Transverse colon (tissue), 4 donors: Measurements from ENCODE around the gene POM121C. TPM values are rescaled to one million over a fixed set of nuclear protein-coding genes. Genes with fewer than 3 reads are reported as not detected.
"Not testable (repeated sequence)": the region's sequence is repeated elsewhere in the genome, so short reads cannot be mapped to it uniquely, and the experiment has no call there.

ENCODE experiments used
- DNase-seq: peaks from one replicate; pipeline ENCODE4 v3.0.0-alpha.2; 2019
- H3K27ac ChIP-seq, 4 donors: fragments of 200-600 bp; sonication (generic); 2 replicates each; pipeline ENCODE4 v1.5.1; 2016 to 2018; ENCODE audit warnings: inconsistent platforms in 4 of 4
- H3K27me3 ChIP-seq: fragments of 200-600 bp; sonication (generic); 2 replicates; pipeline ENCODE4 v1.5.1; 2017; ENCODE audit warnings: inconsistent platforms
- H3K36me3 ChIP-seq, 4 donors: fragments of 200-600 bp; sonication (generic); 2 replicates each; pipeline ENCODE4 v1.5.1; 2017 to 2019; ENCODE audit warnings: inconsistent platforms in 4 of 4
- H3K4me1 ChIP-seq, 4 donors: fragments of 200-600 bp; sonication (generic); 2 replicates each; pipeline ENCODE4 v1.5.1; 2017 to 2020; ENCODE audit warnings: inconsistent platforms in 4 of 4
- H3K4me3 ChIP-seq, 4 donors: fragments of 200-600 bp; sonication (generic); 1 replicate in 1 of 4; 2 replicates in 3 of 4; pipeline versions ENCODE4 v1.5.1 to v1.6.1; 2017 to 2019; ENCODE audit warnings: inconsistent platforms in 4 of 4
- H3K9me3 ChIP-seq, 2 donors: fragments of 200-600 bp; sonication (generic); 2 replicates each; pipeline ENCODE4 v1.5.1; 2017 to 2019; ENCODE audit warnings: inconsistent platforms in 2 of 2
- CTCF ChIP-seq, 5 experiments: fragments of 200-600 bp in 3 of 5; fragments of 450-650 bp in 2 of 5; sonication (generic) in 3 of 5; IDR thresholded peaks; 1 replicate in 2 of 5; 2 replicates in 3 of 5; pipeline ENCODE4 v1.5.1; 2016 to 2017; ENCODE audit warnings: antibody characterized with exemption in 5 of 5, inconsistent platforms in 3 of 5, mild to moderate bottlenecking in 2 of 5, moderate library complexity in 1 of 5
- POLR2A ChIP-seq: fragments of 450-650 bp; IDR thresholded peaks from one replicate; pipeline ENCODE4 v1.6.1; 2016; ENCODE audit warnings: antibody characterized with exemption, mild to moderate bottlenecking, moderate library complexity
- POLR2AphosphoS5 ChIP-seq, 3 donors: sonication (generic); formaldehyde crosslinking; IDR thresholded peaks; one replicate each; pipeline ENCODE4 v1.6.1; 2016; ENCODE audit warnings: antibody characterized with exemption in 3 of 3
- WGBS, 2 donors: methylation state at CpG; one replicate each; pipeline ENCODE4 v1.1.5; 2018; ENCODE audit warnings: low coverage in 1 of 2; 5-methylcytosine and 5-hydroxymethylcytosine counted together
- in situ Hi-C, 4 donors: fragments of 200-750 bp; cut with MboI; loops; one replicate each; pipeline versions ENCODE4 v1.15.0 to v1.15.1; 2017; ENCODE audit warnings: low sequenced_read_pairs in 3 of 4, low pct_ligation_motif_present in 1 of 4, low pct_unique_long_range_greater_than_20kb in 1 of 4
- intact Hi-C: fragments of 100-400 bp; cut with DNase I; formaldehyde crosslinking; loops from one replicate; pipeline ENCODE4 v1.15.1; 2023; ENCODE audit warnings: low total_unique reads
- total RNA-seq, 4 donors: library from RNA; depleted of rRNA; stranded (reverse); fragments of >200 nt; gene quantifications; one replicate each; pipeline ENCODE4 v1.1.0, GENCODE V29; 2016

The POM121C gene
- total RNA-seq, 4 donors from 2014 or later: 20.5 to 76.4 (median 40.6) TPM

- H3K4me1 ChIP-seq, H3K4me3 ChIP-seq, H3K27ac ChIP-seq, H3K27me3 ChIP-seq, intact Hi-C loops, H3K9me3 ChIP-seq, H3K36me3 ChIP-seq, DNase-seq, in situ Hi-C loops: not testable (repeated sequence)
- no CpG with 5 or more reads among the region's 5 CpGs for WGBS, 2 donors
Observed at GRCh38 chr7:75460541-75460940, 25.6 kb downstream of the POM121C start.

GRCh38 chr7:75458034-75458433 is 28.1 kb downstream of the POM121C start:
- DNase-seq, H3K27me3 ChIP-seq, H3K9me3 ChIP-seq, H3K4me1 ChIP-seq, H3K4me3 ChIP-seq, intact Hi-C loops, H3K27ac ChIP-seq, H3K36me3 ChIP-seq, in situ Hi-C loops: not testable (repeated sequence)
- WGBS, 2 donors: 50% methylated on average over 1 of the region's 5 CpGs; no CpG with 5 or more reads in 1 of the 2 donors

GRCh38 chr7:75456403-75456802 is 29.7 kb downstream of the POM121C start:
- 88% methylated on average over 9 of the region's 10 CpGs; no CpG with 5 or more reads in 1 of the 2 donors for WGBS, 2 donors

GRCh38 chr7:75452494-75452955 is 33.6 kb downstream of the POM121C start:
- intact Hi-C loops: not testable (repeated sequence)

More at GRCh38 chr7:75456403-75456802, 29.7 kb downstream of the POM121C start:
- H3K9me3 ChIP-seq, H3K36me3 ChIP-seq, in situ Hi-C loops, H3K4me3 ChIP-seq, H3K27me3 ChIP-seq, H3K27ac ChIP-seq, DNase-seq, intact Hi-C loops, H3K4me1 ChIP-seq: not testable (repeated sequence)

GRCh38 chr7:75449946-75450345 is 36.2 kb downstream of the POM121C start:
- H3K27me3 ChIP-seq, in situ Hi-C loops, H3K4me3 ChIP-seq, intact Hi-C loops, H3K4me1 ChIP-seq, DNase-seq, H3K36me3 ChIP-seq, H3K27ac ChIP-seq, H3K9me3 ChIP-seq: not testable (repeated sequence)
- WGBS, 2 donors: 92% methylated on average over 2 of the region's 5 CpGs; no CpG with 5 or more reads in 1 of the 2 donors

More at GRCh38 chr7:75452494-75452955, 33.6 kb downstream of the POM121C start:
- in situ Hi-C loops, H3K9me3 ChIP-seq, H3K27ac ChIP-seq, DNase-seq, H3K4me3 ChIP-seq, H3K4me1 ChIP-seq, H3K36me3 ChIP-seq, H3K27me3 ChIP-seq: not testable (repeated sequence)
- peak in 3 of 5 experiments; percentile 34 to 47 (median 39) for TF ChIP-seq CTCF (IDR thresholded peaks at IDR 0.05)
- 5% methylated on average over 4 of the region's 4 CpGs; no CpG with 5 or more reads in 1 of the 2 donors for WGBS, 2 donors

- intact Hi-C loops, H3K9me3 ChIP-seq, H3K4me1 ChIP-seq, in situ Hi-C loops, H3K27me3 ChIP-seq, DNase-seq: not testable (repeated sequence)
- WGBS, 2 donors: no CpG with 5 or more reads among the region's 76 CpGs
- peak overlapping the region; percentile 88 to 91 (median 90) for H3K27ac ChIP-seq
- H3K36me3 ChIP-seq: peaks cover 0 to 23% (median 10%) of the 10 kb centered on the region in 4 donors
- H3K4me3 ChIP-seq: peak overlapping the region; percentile 53 to 73 (median 58)
- TF ChIP-seq POLR2A: peak; percentile 26
- peak in 2 of 3 donors; percentile 26 to 33 for TF ChIP-seq POLR2AphosphoS5 (IDR thresholded peaks at IDR 0.05)
Observed at GRCh38 chr7:75442465-75443111, 43.5 kb downstream of the POM121C start.

GRCh38 chr7:75442101-75442464 is 44.0 kb downstream of the POM121C start:
- H3K9me3 ChIP-seq, DNase-seq, H3K4me1 ChIP-seq, in situ Hi-C loops, H3K27me3 ChIP-seq, intact Hi-C loops: not testable (repeated sequence)
- H3K27ac ChIP-seq: peak overlapping the region; percentile 88 to 91 (median 90)
- 0% methylated on average over 7 of the region's 37 CpGs; no CpG with 5 or more reads in 1 of the 2 donors for WGBS, 2 donors
- peaks cover 0 to 28% (median 12%) of the 10 kb centered on the region in 4 donors for H3K36me3 ChIP-seq
- peak overlapping the region in 3 of 4 donors; percentile 53 to 73 (median 58) for H3K4me3 ChIP-seq

GRCh38 chr7:75439000-75439399 is 47.1 kb downstream of the POM121C start:
- H3K9me3 ChIP-seq, intact Hi-C loops, H3K4me3 ChIP-seq, DNase-seq, H3K27ac ChIP-seq, H3K4me1 ChIP-seq, H3K27me3 ChIP-seq, in situ Hi-C loops: not testable (repeated sequence)
- peaks cover 0 to 55% (median 27%) of the 10 kb centered on the region in 4 donors for H3K36me3 ChIP-seq
- 86 to 100% methylated on average over 4 of the region's 4 CpGs for WGBS, 2 donors

- intact Hi-C loops, H3K27me3 ChIP-seq, H3K27ac ChIP-seq, H3K4me3 ChIP-seq, in situ Hi-C loops, H3K9me3 ChIP-seq, DNase-seq, H3K4me1 ChIP-seq: not testable (repeated sequence)
- peaks cover 0 to 12% (median 3%) of the 10 kb centered on the region in 4 donors for H3K36me3 ChIP-seq
- WGBS, 2 donors: 97% methylated on average over 5 of the region's 15 CpGs; no CpG with 5 or more reads in 1 of the 2 donors
Observed at GRCh38 chr7:75423481-75423880, 62.6 kb downstream of the POM121C start.
